Activated T-helper 1 cell treated with Interleukin-2 at 50 U/mL for 16 hours (primary cell): ENCODE data around the gene TBC1D9B.

Experiments
- DNase-seq: peaks from one replicate; pipeline ENCODE4 v3.0.0-alpha.2; 2020; ENCODE audit warnings: low read depth

Gene TBC1D9B

GRCh38 chr5:179820483-179821297 lies 87.0 kb downstream of the TBC1D9B start, which contains the start of gene SQSTM1:
Gene SQSTM1, plus strand, starts transcription at chr5:179820905. Its CDS starts 32 bp downstream, at chr5:179820937.
- peak; percentile 77 for DNase-seq

GRCh38 chr5:179820127-179820482 lies 87.6 kb downstream of the TBC1D9B start:
- no peak for DNase-seq

GRCh38 chr5:179819296-179820126 lies 88.2 kb downstream of the TBC1D9B start:
- DNase-seq, result no peak

- peak; percentile 78 for DNase-seq
These were observed 88.9 kb downstream of the TBC1D9B start for GRCh38 chr5:179818746-179819295.

- DNase-seq, result no peak
These were observed 89.6 kb downstream of the TBC1D9B start for GRCh38 chr5:179817890-179818745.

- no peak for DNase-seq
These were observed 90.2 kb downstream of the TBC1D9B start for GRCh38 chr5:179817470-179817840.

- no peak for DNase-seq
These were observed 90.8 kb downstream of the TBC1D9B start for GRCh38 chr5:179816796-179817469.

- no peak for DNase-seq
These were observed 91.3 kb downstream of the TBC1D9B start for GRCh38 chr5:179816401-179816795.

GRCh38 chr5:179815491-179816249 lies 92.0 kb downstream of the TBC1D9B start:
- DNase-seq, result no peak

- no peak for DNase-seq
These were observed 93.6 kb downstream of the TBC1D9B start for GRCh38 chr5:179814090-179814489.

GRCh38 chr5:179812997-179813607 lies 94.6 kb downstream of the TBC1D9B start:
- DNase-seq, result no peak

- no peak for DNase-seq
These were observed 95.4 kb downstream of the TBC1D9B start for GRCh38 chr5:179812135-179812825.
